ENCODE results near the gene PLEKHO1.

DNA sequence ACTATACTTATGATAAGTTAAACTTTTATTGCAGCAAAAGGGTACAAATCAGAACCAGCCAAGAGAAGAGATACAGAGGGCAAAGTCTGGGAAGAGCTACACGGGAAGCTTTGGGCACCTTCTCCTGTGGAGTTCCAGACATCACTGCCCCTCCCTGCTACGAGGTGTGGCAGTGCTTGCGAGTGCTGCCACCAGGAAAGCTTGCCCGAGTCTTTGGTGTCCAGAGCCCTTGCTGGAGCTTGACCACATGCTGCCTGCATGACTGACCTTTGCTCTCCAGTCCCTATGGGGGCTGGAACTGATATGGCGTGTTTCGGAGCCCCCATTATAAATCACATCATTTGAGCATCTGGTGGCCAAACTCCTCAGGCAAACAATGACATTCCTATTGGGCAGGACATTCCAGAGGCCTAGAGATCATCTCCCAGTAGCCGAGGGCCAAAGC, 23.4 kb downstream of the PLEKHO1 start:
- TF ChIP-seq, protein P1, sequence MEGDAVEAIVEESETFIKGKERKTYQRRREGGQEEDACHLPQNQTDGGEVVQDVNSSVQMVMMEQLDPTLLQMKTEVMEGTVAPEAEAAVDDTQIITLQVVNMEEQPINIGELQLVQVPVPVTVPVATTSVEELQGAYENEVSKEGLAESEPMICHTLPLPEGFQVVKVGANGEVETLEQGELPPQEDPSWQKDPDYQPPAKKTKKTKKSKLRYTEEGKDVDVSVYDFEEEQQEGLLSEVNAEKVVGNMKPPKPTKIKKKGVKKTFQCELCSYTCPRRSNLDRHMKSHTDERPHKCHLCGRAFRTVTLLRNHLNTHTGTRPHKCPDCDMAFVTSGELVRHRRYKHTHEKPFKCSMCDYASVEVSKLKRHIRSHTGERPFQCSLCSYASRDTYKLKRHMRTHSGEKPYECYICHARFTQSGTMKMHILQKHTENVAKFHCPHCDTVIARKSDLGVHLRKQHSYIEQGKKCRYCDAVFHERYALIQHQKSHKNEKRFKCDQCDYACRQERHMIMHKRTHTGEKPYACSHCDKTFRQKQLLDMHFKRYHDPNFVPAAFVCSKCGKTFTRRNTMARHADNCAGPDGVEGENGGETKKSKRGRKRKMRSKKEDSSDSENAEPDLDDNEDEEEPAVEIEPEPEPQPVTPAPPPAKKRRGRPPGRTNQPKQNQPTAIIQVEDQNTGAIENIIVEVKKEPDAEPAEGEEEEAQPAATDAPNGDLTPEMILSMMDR (IDR thresholded peaks at IDR 0.05): no peak
- TF ChIP-seq POLR2A (IDR thresholded peaks at IDR 0.05; ENCODE audit: low read depth) (no peak), POLR2AphosphoS5 (IDR thresholded peaks at IDR 0.05) (no peak), EP300 (IDR thresholded peaks at IDR 0.05) (no peak)

Measured in esophagus muscularis mucosa (tissue), 4 donors.